ENCODE results near the gene MMD2. TPM values are rescaled to one million over a fixed set of nuclear protein-coding genes. Genes with fewer than 3 reads are reported as not detected.

Gene MMD2
- total RNA-seq, 1 experiment from 2014 or later: not detected

- no peak for DNase-seq (ENCODE audit: extremely low read depth, low read depth)
These were observed 906 bp upstream of the MMD2 start for GRCh38 chr7:4959893-4960292.

- no peak for DNase-seq (ENCODE audit: extremely low read depth, low read depth)
These were observed 319 bp upstream of the MMD2 start for GRCh38 chr7:4959306-4959705.

- no peak for DNase-seq (ENCODE audit: extremely low read depth, low read depth)
These were observed 1.0 kb downstream of the MMD2 start for GRCh38 chr7:4957847-4958476.

GRCh38 chr7:4951903-4952636 is 6.9 kb downstream of the MMD2 start:
- no peak for DNase-seq (ENCODE audit: extremely low read depth, low read depth)

GRCh38 chr7:4951304-4951703 is 7.7 kb downstream of the MMD2 start:
- no peak for DNase-seq (ENCODE audit: extremely low read depth, low read depth)

GRCh38 chr7:4948402-4948801 is 10.6 kb downstream of the MMD2 start:
- DNase-seq (ENCODE audit: extremely low read depth, low read depth): no peak

- DNase-seq (ENCODE audit: extremely low read depth, low read depth): no peak
These were observed 13.0 kb downstream of the MMD2 start for GRCh38 chr7:4945949-4946348.

- no peak for DNase-seq (ENCODE audit: extremely low read depth, low read depth)
These were observed 14.0 kb downstream of the MMD2 start for GRCh38 chr7:4944939-4945338.

- DNase-seq (ENCODE audit: extremely low read depth, low read depth): no peak
These were observed 15.7 kb downstream of the MMD2 start for GRCh38 chr7:4943297-4943696.

GRCh38 chr7:4939971-4940728 is 18.8 kb downstream of the MMD2 start:
- DNase-seq (ENCODE audit: extremely low read depth, low read depth): no peak

GRCh38 chr7:4937411-4937810 is 21.6 kb downstream of the MMD2 start:
- DNase-seq (ENCODE audit: extremely low read depth, low read depth): no peak

GRCh38 chr7:4934419-4935025 is 24.5 kb downstream of the MMD2 start:
- DNase-seq (ENCODE audit: extremely low read depth, low read depth): no peak

- no peak for DNase-seq (ENCODE audit: extremely low read depth, low read depth)
These were observed 27.0 kb downstream of the MMD2 start for GRCh38 chr7:4931943-4932342.

- DNase-seq (ENCODE audit: extremely low read depth, low read depth): no peak
These were observed 30.0 kb downstream of the MMD2 start for GRCh38 chr7:4929005-4929404.

- no peak for DNase-seq (ENCODE audit: extremely low read depth, low read depth)
These were observed 30.5 kb downstream of the MMD2 start for GRCh38 chr7:4928445-4928844.

- no peak for DNase-seq (ENCODE audit: extremely low read depth, low read depth)
These were observed 38.8 kb downstream of the MMD2 start for GRCh38 chr7:4919969-4920766.

- no peak for DNase-seq (ENCODE audit: extremely low read depth, low read depth)
These were observed 42.9 kb downstream of the MMD2 start for GRCh38 chr7:4916113-4916512.

- no peak for DNase-seq (ENCODE audit: extremely low read depth, low read depth)
These were observed 47.7 kb downstream of the MMD2 start for GRCh38 chr7:4911111-4911828.

GRCh38 chr7:4906682-4907081 is 52.3 kb downstream of the MMD2 start:
- no peak for DNase-seq (ENCODE audit: extremely low read depth, low read depth)

GRCh38 chr7:4905171-4905570 is 53.8 kb downstream of the MMD2 start:
- no peak for DNase-seq (ENCODE audit: extremely low read depth, low read depth)
